A673 (cell line): Measurements from ENCODE around the gene ARHGAP32. TPM values are rescaled to one million over a fixed set of nuclear protein-coding genes. Genes with fewer than 3 reads are reported as not detected.

ENCODE experiments used
- BruUV-seq: library from RNA; stranded (reverse); fragments of 400-500 nt; replicated peaks from 2 replicates; lab custom pipeline; 2021; lab: Mats Ljungman, UMichigan
- CTCF ChIA-PET: fragments of 300-600 bp; sonication (Branson Sonifier 250); formaldehyde crosslinking; loops from one replicate; lab custom pipeline; 2022; ENCODE audit warnings: antibody characterized with exemption; lab: Charles Lee
- POLR2A ChIA-PET: fragments of 300-600 bp; sonication (Branson Sonifier 250); formaldehyde crosslinking; loops from one replicate; lab custom pipeline; 2022; ENCODE audit warnings: antibody characterized with exemption; ENCODE audit not compliant: low non-redundant PET; lab: Charles Lee
- DNase-seq: peaks from one replicate; pipeline ENCODE4 v3.0.0-alpha.2; 2015; ENCODE audit warnings: low spot score
- H3K27ac ChIP-seq: fragments of 200-600 bp; sonication (generic); 2 replicates; pipeline ENCODE4 v1.5.1; 2016; ENCODE audit warnings: mixed run types, low read depth, mild to moderate bottlenecking, mixed read lengths, antibody characterized with exemption, low read length; ENCODE audit not compliant: poor library complexity, severe bottlenecking
- H3K27me3 ChIP-seq: fragments of 200-600 bp; sonication (generic); replicated peaks from 2 replicates; pipeline ENCODE4 v1.6.1; 2017; ENCODE audit warnings: mixed run types, low read depth, mild to moderate bottlenecking, mixed read lengths, antibody characterized with exemption, low read length; ENCODE audit not compliant: insufficient read depth, poor library complexity
- H3K36me3 ChIP-seq: fragments of 200-600 bp; sonication (generic); 2 replicates; pipeline ENCODE4 v1.6.1; 2016; ENCODE audit warnings: mixed run types, mild to moderate bottlenecking, mixed read lengths, antibody characterized with exemption, low read length; ENCODE audit not compliant: insufficient read depth, poor library complexity, severe bottlenecking
- H3K4me1 ChIP-seq: fragments of 200-600 bp; sonication (generic); 2 replicates; pipeline ENCODE4 v1.6.1; 2017; ENCODE audit warnings: mixed run types, mild to moderate bottlenecking, mixed read lengths, antibody characterized with exemption, low read length; ENCODE audit not compliant: insufficient read depth, poor library complexity, severe bottlenecking
- H3K4me3 ChIP-seq: fragments of 200-600 bp; sonication (generic); 2 replicates; pipeline ENCODE4 v1.5.1; 2016; ENCODE audit warnings: low read depth, mixed run types, mild to moderate bottlenecking, mixed read lengths, low read length; ENCODE audit not compliant: poor library complexity, severe bottlenecking
- H3K9me3 ChIP-seq: fragments of 200-600 bp; sonication (generic); 2 replicates; pipeline ENCODE4 v1.6.1; 2016; ENCODE audit warnings: mixed run types, low read depth, mild to moderate bottlenecking, mixed read lengths, antibody characterized with exemption, low read length; ENCODE audit not compliant: poor library complexity, severe bottlenecking
- EZH2 ChIP-seq: fragments of 200-600 bp; sonication (generic); IDR thresholded peaks from 2 replicates; pipeline ENCODE4 v1.6.1; 2017; ENCODE audit warnings: borderline replicate concordance, low read depth, mild to moderate bottlenecking, mixed read lengths, antibody characterized with exemption, low read length; ENCODE audit not compliant: poor library complexity, severe bottlenecking
- intact Hi-C: fragments of 100-400 bp; cut with micrococcal nuclease; formaldehyde crosslinking; loops from one replicate; pipeline ENCODE4 v1.10.0; 2022; ENCODE audit not compliant: unreplicated experiment
- total RNA-seq: library from RNA; stranded (reverse); gene quantifications from 2 replicates; pipeline ENCODE4 v1.2.3, GENCODE V29; 2021
- TF ChIP-seq, protein P1 (sequence below): fragments of 300-800, 200-600 bp; sonication (generic); conservative IDR thresholded peaks from 2 replicates; pipeline ENCODE4 v1.5.1; 2017; ENCODE audit warnings: low read depth, mild to moderate bottlenecking, antibody characterized with exemption, low read length, moderate library complexity, mixed read lengths

The ARHGAP32 gene
- total RNA-seq, 1 experiment from 2014 or later: 42.8 TPM

DNA sequence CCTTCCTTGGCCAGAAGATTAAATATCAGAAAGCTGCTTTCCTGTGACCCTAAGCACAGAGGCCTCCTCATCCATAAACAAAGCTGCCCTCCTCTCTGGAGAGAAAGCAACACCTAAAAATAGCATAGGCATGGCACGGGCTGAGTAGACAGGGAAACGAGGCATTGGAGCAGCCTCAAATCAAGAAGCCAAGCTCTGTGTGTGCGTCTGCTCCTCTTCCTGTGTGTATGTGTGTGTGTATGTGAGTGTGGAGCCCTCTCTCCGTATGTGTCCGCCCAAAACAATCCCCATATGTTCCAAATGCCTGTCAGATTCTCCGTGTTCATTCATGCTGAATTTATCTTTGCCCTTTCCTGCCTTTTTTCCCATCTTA is 277.0 kb downstream of the ARHGAP32 start:
- ChIA-PET CTCF (interaction anchor here (0.5 to 0.6 kb wide), 2 partner anchors 11 to 190 kb away, joined by 3 to 6 read pairs; no protein-coding TSS in a partner anchor), POLR2A (no interaction called here)
- no peak overlapping the region for H3K27ac ChIP-seq
- no peaks in the 10 kb centered on the region for H3K36me3 ChIP-seq
- no peaks in the 10 kb centered on the region for H3K9me3 ChIP-seq
- DNase-seq: no peak
- TF ChIP-seq EZH2: no peak
- TF ChIP-seq, protein P1, sequence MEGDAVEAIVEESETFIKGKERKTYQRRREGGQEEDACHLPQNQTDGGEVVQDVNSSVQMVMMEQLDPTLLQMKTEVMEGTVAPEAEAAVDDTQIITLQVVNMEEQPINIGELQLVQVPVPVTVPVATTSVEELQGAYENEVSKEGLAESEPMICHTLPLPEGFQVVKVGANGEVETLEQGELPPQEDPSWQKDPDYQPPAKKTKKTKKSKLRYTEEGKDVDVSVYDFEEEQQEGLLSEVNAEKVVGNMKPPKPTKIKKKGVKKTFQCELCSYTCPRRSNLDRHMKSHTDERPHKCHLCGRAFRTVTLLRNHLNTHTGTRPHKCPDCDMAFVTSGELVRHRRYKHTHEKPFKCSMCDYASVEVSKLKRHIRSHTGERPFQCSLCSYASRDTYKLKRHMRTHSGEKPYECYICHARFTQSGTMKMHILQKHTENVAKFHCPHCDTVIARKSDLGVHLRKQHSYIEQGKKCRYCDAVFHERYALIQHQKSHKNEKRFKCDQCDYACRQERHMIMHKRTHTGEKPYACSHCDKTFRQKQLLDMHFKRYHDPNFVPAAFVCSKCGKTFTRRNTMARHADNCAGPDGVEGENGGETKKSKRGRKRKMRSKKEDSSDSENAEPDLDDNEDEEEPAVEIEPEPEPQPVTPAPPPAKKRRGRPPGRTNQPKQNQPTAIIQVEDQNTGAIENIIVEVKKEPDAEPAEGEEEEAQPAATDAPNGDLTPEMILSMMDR: no peak
- H3K4me3 ChIP-seq: no peak overlapping the region
- no TSS peak for BruUV-seq
- no peaks in the 10 kb centered on the region for H3K27me3 ChIP-seq
- intact Hi-C loops: no loop called here
- no peaks in the 10 kb centered on the region for H3K4me1 ChIP-seq

Other genes with a start within 250 kb of the ARHGAP32 start
- gene TP53AIP1, start 249.5 kb downstream of the ARHGAP32 start, total RNA-seq: 2.1 and 2.3 TPM in 2 replicates
- 36.4 and 43.0 TPM in 2 replicates for gene BARX2, start 183.5 kb upstream of the ARHGAP32 start, total RNA-seq